Amniotic stem cell (primary cell): ENCODE results near the gene KCNT1.

ENCODE experiments used
- DNase-seq: peaks from one replicate; lab custom pipeline; 2025; lab: John Stamatoyannopoulos, UW

Gene KCNT1

GRCh38 chr9:135768516-135769218 lies 66.7 kb downstream of the KCNT1 start:
- no peak for DNase-seq

GRCh38 chr9:135769489-135770202 lies 67.7 kb downstream of the KCNT1 start:
- DNase-seq, result no peak

GRCh38 chr9:135770203-135770535 lies 68.2 kb downstream of the KCNT1 start:
- no peak for DNase-seq

GRCh38 chr9:135770771-135771170 lies 68.8 kb downstream of the KCNT1 start:
- DNase-seq, result no peak

GRCh38 chr9:135771401-135772051 lies 69.5 kb downstream of the KCNT1 start:
- DNase-seq, result no peak

- DNase-seq, result no peak
Observed at GRCh38 chr9:135772056-135772646, 70.2 kb downstream of the KCNT1 start.

- no peak for DNase-seq
Observed at GRCh38 chr9:135772702-135773493, 70.9 kb downstream of the KCNT1 start.

- no peak for DNase-seq
Observed at GRCh38 chr9:135773530-135774238, 71.7 kb downstream of the KCNT1 start.

GRCh38 chr9:135774239-135774747 lies 72.3 kb downstream of the KCNT1 start:
- DNase-seq, result no peak

GRCh38 chr9:135774794-135775525 lies 73.0 kb downstream of the KCNT1 start:
- DNase-seq, result no peak

- DNase-seq, result no peak
Observed at GRCh38 chr9:135775911-135776310, 73.9 kb downstream of the KCNT1 start.

- no peak for DNase-seq
Observed at GRCh38 chr9:135776893-135777622, 75.1 kb downstream of the KCNT1 start.

GRCh38 chr9:135777623-135778177 lies 75.7 kb downstream of the KCNT1 start:
- no peak for DNase-seq

- no peak for DNase-seq
Observed at GRCh38 chr9:135778421-135778820, 76.4 kb downstream of the KCNT1 start.

GRCh38 chr9:135779571-135779970 lies 77.6 kb downstream of the KCNT1 start:
- DNase-seq, result no peak

GRCh38 chr9:135780086-135780485 lies 78.1 kb downstream of the KCNT1 start:
- DNase-seq, result no peak

GRCh38 chr9:135780626-135781025 lies 78.6 kb downstream of the KCNT1 start:
- DNase-seq, result no peak

- no peak for DNase-seq
Observed at GRCh38 chr9:135782946-135783345, 81.0 kb downstream of the KCNT1 start.

GRCh38 chr9:135783540-135784245 lies 81.7 kb downstream of the KCNT1 start:
- DNase-seq, result no peak
